H1 (cell line): ENCODE data around the gene DENND4B. TPM values are rescaled to one million over a fixed set of nuclear protein-coding genes. Genes with fewer than 3 reads are reported as not detected.
"Not testable (repeated sequence)": the region's sequence is repeated elsewhere in the genome, so short reads cannot be mapped to it uniquely, and the experiment has no call there.

Experiments
- CTCF ChIA-PET: fragments of 300-600 bp; sonication (Branson Sonifier 250); formaldehyde crosslinking; loops from one replicate; lab custom pipeline; 2021; ENCODE audit not compliant: partially characterized antibody; lab: Charles Lee
- POLR2A ChIA-PET: fragments of 300-600 bp; sonication (Branson Sonifier 250); formaldehyde crosslinking; loops from one replicate; lab custom pipeline; 2021; ENCODE audit warnings: inconsistent platforms; ENCODE audit not compliant: partially characterized antibody; lab: Charles Lee
- DNase-seq, 2 experiments: peaks; one replicate each; pipeline versions ENCODE4 v3.0.0 to v3.0.0-alpha.2; 2010 to 2022; ENCODE audit warnings: low spot score in 2 of 2, low read depth in 1 of 2, mixed read lengths in 1 of 2
- FAIRE-seq: peaks from 2 replicates; lab custom pipeline; 2011; peaks lifted over from hg19 to GRCh38; lab: Jason Lieb, UNC
- H2AFZ ChIP-seq: 2 replicates; pipeline ENCODE4 v1.8.1; 2012; ENCODE audit warnings: low read length, inconsistent platforms
- H2AK5ac ChIP-seq: 2 replicates; pipeline ENCODE4 v1.6.1; 2013; ENCODE audit warnings: low read depth, low read length
- H2BK120ac ChIP-seq: replicated peaks from 2 replicates; pipeline ENCODE3; 2013; ENCODE audit warnings: low read depth, low read length, inconsistent platforms
- H2BK12ac ChIP-seq: 2 replicates; pipeline ENCODE4 v1.6.1; 2013; ENCODE audit warnings: low read depth, low read length
- H2BK15ac ChIP-seq: 2 replicates; pipeline ENCODE4 v1.6.1; 2013; ENCODE audit warnings: low read length
- H2BK20ac ChIP-seq: 2 replicates; pipeline ENCODE4 v1.6.1; 2013; ENCODE audit warnings: low read length
- H2BK5ac ChIP-seq: 2 replicates; pipeline ENCODE4 v1.6.1; 2013; ENCODE audit warnings: low read depth, low read length
- H3K14ac ChIP-seq: 2 replicates; pipeline ENCODE4 v1.6.1; 2013; ENCODE audit warnings: inconsistent platforms; ENCODE audit not compliant: insufficient read length
- H3K18ac ChIP-seq: 2 replicates; pipeline ENCODE4 v1.6.1; 2013; ENCODE audit warnings: low read length; ENCODE audit errors: extremely low read depth
- H3K23ac ChIP-seq: 2 replicates; pipeline ENCODE4 v1.6.1; 2013; ENCODE audit warnings: inconsistent platforms; ENCODE audit not compliant: insufficient read length
- H3K23me2 ChIP-seq: 2 replicates; pipeline ENCODE4 v1.6.1; 2013; ENCODE audit warnings: low read depth, low read length
- H3K27ac ChIP-seq: 2 replicates; pipeline ENCODE4 v1.6.1; 2011; ENCODE audit warnings: low read depth, low read length, inconsistent platforms
- H3K27me3 ChIP-seq, 4 experiments: replicated peaks in 1 of 4; 1 replicate in 1 of 4; 2 replicates in 3 of 4; pipeline versions ENCODE4 v1.6.1 to v1.8.1; 2011 to 2013; ENCODE audit warnings: low read length in 3 of 4, mild to moderate bottlenecking in 3 of 4, inconsistent platforms in 2 of 4, mixed read lengths in 2 of 4, moderate library complexity in 1 of 4; ENCODE audit not compliant: control insufficient read depth in 3 of 4, insufficient read depth in 3 of 4; ENCODE audit errors: extremely low read depth in 1 of 4
- H3K36me3 ChIP-seq, 4 experiments: 2 replicates each; pipeline versions ENCODE4 v1.6.1 to v1.8.1; 2011 to 2013; ENCODE audit warnings: mild to moderate bottlenecking in 4 of 4, low read length in 3 of 4, moderate library complexity in 2 of 4, control low read depth in 1 of 4, inconsistent platforms in 1 of 4; ENCODE audit not compliant: insufficient read depth in 4 of 4, control insufficient read depth in 2 of 4
- H3K4ac ChIP-seq: replicated peaks from 2 replicates; pipeline ENCODE3; 2013; ENCODE audit warnings: low read length, low read depth, mixed read lengths, inconsistent platforms; ENCODE audit not compliant: insufficient read length
- H3K4me1 ChIP-seq, 4 experiments: replicated peaks in 1 of 4; 1 replicate in 1 of 4; 2 replicates in 3 of 4; pipeline versions ENCODE4 v1.6.1 to v1.8.1; 2011 to 2013; ENCODE audit warnings: low read length in 3 of 4, inconsistent platforms in 2 of 4, mixed read lengths in 1 of 4; ENCODE audit not compliant: insufficient read depth in 4 of 4, control insufficient read depth in 3 of 4
- H3K4me2 ChIP-seq, 2 experiments: 2 replicates each; pipeline versions ENCODE4 v1.6.1 to v1.8.1; 2011 to 2013; ENCODE audit warnings: low read depth in 2 of 2, low read length in 2 of 2, control low read depth in 1 of 2, inconsistent platforms in 1 of 2, mild to moderate bottlenecking in 1 of 2; ENCODE audit not compliant: insufficient read depth in 1 of 2
- H3K4me3 ChIP-seq, 4 experiments: fragments of 200-600, 300-600 bp in 1 of 4; sonication (generic), shearing (Covaris generic), sonication (Bioruptor Twin) in 1 of 4; 2 replicates each; pipeline versions ENCODE4 v1.5.1 to v1.8.1; 2011 to 2016; ENCODE audit warnings: low read length in 4 of 4, low read depth in 3 of 4, control low read depth in 2 of 4, inconsistent platforms in 2 of 4, mild to moderate bottlenecking in 2 of 4, mixed read lengths in 1 of 4, moderate library complexity in 1 of 4; ENCODE audit not compliant: insufficient read depth in 2 of 4; ENCODE audit errors: extremely low read depth in 1 of 4
- H3K56ac ChIP-seq: replicated peaks from 2 replicates; pipeline ENCODE3; 2013; ENCODE audit warnings: low read depth, mild to moderate bottlenecking, mixed read lengths, low read length, inconsistent platforms; ENCODE audit not compliant: insufficient read length
- H3K79me1 ChIP-seq: 2 replicates; pipeline ENCODE4 v1.6.1; 2013; ENCODE audit warnings: low read depth, low read length, control low read depth
- H3K79me2 ChIP-seq, 2 experiments: 2 replicates each; pipeline versions ENCODE4 v1.6.1 to v1.8.1; 2012 to 2013; ENCODE audit warnings: low read length in 2 of 2, mild to moderate bottlenecking in 2 of 2, inconsistent platforms in 1 of 2; ENCODE audit not compliant: insufficient read depth in 2 of 2, control insufficient read depth in 1 of 2
- H3K9ac ChIP-seq, 4 experiments: replicated peaks in 1 of 4; 1 replicate in 1 of 4; 2 replicates in 3 of 4; pipeline versions ENCODE4 v1.6.1 to v1.8.1; 2011 to 2013; ENCODE audit warnings: low read depth in 3 of 4, low read length in 3 of 4, control low read depth in 2 of 4, mild to moderate bottlenecking in 2 of 4, moderate library complexity in 2 of 4, inconsistent platforms in 1 of 4; ENCODE audit errors: extremely low read depth in 1 of 4
- H3K9me3 ChIP-seq, 2 experiments: 2 replicates each; pipeline versions ENCODE4 v1.6.1 to v1.8.1; 2012 to 2013; ENCODE audit warnings: mild to moderate bottlenecking in 2 of 2, moderate library complexity in 2 of 2, control low read depth in 1 of 2, inconsistent platforms in 1 of 2, low read depth in 1 of 2, low read length in 1 of 2, mixed read lengths in 1 of 2; ENCODE audit not compliant: insufficient read depth in 2 of 2
- H4K20me1 ChIP-seq, 2 experiments: replicated peaks in 1 of 2; 2 replicates each; pipeline versions ENCODE3 to v1.8.1; 2011 to 2013; ENCODE audit warnings: inconsistent platforms in 2 of 2, low read length in 2 of 2, mild to moderate bottlenecking in 1 of 2; ENCODE audit not compliant: insufficient read depth in 2 of 2, control insufficient read depth in 1 of 2
- H4K5ac ChIP-seq: 2 replicates; pipeline ENCODE4 v1.6.1; 2013; ENCODE audit warnings: low read length, low read depth, mixed read lengths, inconsistent platforms; ENCODE audit not compliant: insufficient read length
- H4K8ac ChIP-seq: 2 replicates; pipeline ENCODE4 v1.8.0; 2013; ENCODE audit warnings: mild to moderate bottlenecking, moderate library complexity, low read length, inconsistent platforms; ENCODE audit not compliant: insufficient read depth; ENCODE audit errors: extremely low read depth
- H4K91ac ChIP-seq: replicated peaks from 2 replicates; pipeline ENCODE3; 2013; ENCODE audit warnings: low read length, mixed read lengths, inconsistent platforms; ENCODE audit not compliant: insufficient read length
- WGBS, 2 experiments: shearing (Covaris generic) in 1 of 2; methylation state at CpG; one replicate each; pipeline versions ENCODE4 v1.1.6 to v1.1.7; 2013 to 2015; ENCODE audit warnings: low lambda C conversion rate in 2 of 2, mixed read lengths in 2 of 2, inconsistent platforms in 1 of 2, low coverage in 1 of 2, missing lambda C conversion rate in 1 of 2; ENCODE audit not compliant: insufficient replicate concordance in 2 of 2, insufficient coverage in 1 of 2, insufficient read length in 1 of 2; ENCODE audit errors: extremely low coverage in 1 of 2, missing lambda C conversion rate in 1 of 2; 5-methylcytosine and 5-hydroxymethylcytosine counted together
- polyA plus RNA-seq, 7 experiments: library from polyadenylated mRNA; depleted of rRNA in 3 of 7; stranded (reverse) in 5 of 7; unstranded in 2 of 7; fragments of >200 nt in 5 of 7; fragments of 200-250 nt in 2 of 7; gene quantifications; 1 replicate in 5 of 7; 2 replicates in 1 of 7; 4 replicates in 1 of 7; pipeline versions ENCODE4 v1.2.1 to v1.2.3, GENCODE V29; 2011 to 2013; ENCODE audit warnings: missing spikeins in 2 of 7, mixed read lengths in 2 of 7
- total RNA-seq: library from RNA; stranded (reverse); fragmentation: NEBNext Ultra II Directional; extraction: Animal tissue kit (Norgen Biotek cat#: 25700); gene quantifications from 2 replicates; pipeline ENCODE4 v1.2.1, GENCODE V29; 2021

The DENND4B gene
- total and polyA plus RNA-seq, 2 of the 8 experiments (the other 6 are each of a cell fraction or from before 2014, with no cell fraction given) = 45.6 to 61.1 TPM

- H4K20me1 ChIP-seq, H3K36me3 ChIP-seq, H3K79me1 ChIP-seq, H2BK5ac ChIP-seq, H3K18ac ChIP-seq, H3K4me1 ChIP-seq, H3K9me3 ChIP-seq, H3K14ac ChIP-seq, H2BK120ac ChIP-seq, H3K23ac ChIP-seq, H4K8ac ChIP-seq, FAIRE-seq, H2AFZ ChIP-seq, H3K27me3 ChIP-seq, DNase-seq, H3K23me2 ChIP-seq, H2BK20ac ChIP-seq, H3K56ac ChIP-seq, H2BK15ac ChIP-seq, H2AK5ac ChIP-seq, H2BK12ac ChIP-seq, H3K4me2 ChIP-seq, CTCF ChIA-PET, H3K4ac ChIP-seq, H3K9ac ChIP-seq, H3K27ac ChIP-seq, H4K91ac ChIP-seq, H3K4me3 ChIP-seq, H4K5ac ChIP-seq: not testable (repeated sequence)
- H3K79me2 ChIP-seq = peaks cover 0 to 76% of the 10 kb centered on the region in 2 experiments; a peak in 3 of 4 replicates
- WGBS, 2 experiments = 92% methylated on average over 7 of the region's 7 CpGs; no CpG with 5 or more reads in 1 of the 2 experiments
- POLR2A ChIA-PET = interaction anchor here (0.7 kb wide), 1 partner anchor 68 kb away, joined by 3 read pairs; no protein-coding TSS in a partner anchor
Observed at GRCh38 chr1:153891042-153891441, 55.5 kb downstream of the DENND4B start.
